Measurements from ENCODE around the gene NT5DC3.

NT5DC3 gene

DNA sequence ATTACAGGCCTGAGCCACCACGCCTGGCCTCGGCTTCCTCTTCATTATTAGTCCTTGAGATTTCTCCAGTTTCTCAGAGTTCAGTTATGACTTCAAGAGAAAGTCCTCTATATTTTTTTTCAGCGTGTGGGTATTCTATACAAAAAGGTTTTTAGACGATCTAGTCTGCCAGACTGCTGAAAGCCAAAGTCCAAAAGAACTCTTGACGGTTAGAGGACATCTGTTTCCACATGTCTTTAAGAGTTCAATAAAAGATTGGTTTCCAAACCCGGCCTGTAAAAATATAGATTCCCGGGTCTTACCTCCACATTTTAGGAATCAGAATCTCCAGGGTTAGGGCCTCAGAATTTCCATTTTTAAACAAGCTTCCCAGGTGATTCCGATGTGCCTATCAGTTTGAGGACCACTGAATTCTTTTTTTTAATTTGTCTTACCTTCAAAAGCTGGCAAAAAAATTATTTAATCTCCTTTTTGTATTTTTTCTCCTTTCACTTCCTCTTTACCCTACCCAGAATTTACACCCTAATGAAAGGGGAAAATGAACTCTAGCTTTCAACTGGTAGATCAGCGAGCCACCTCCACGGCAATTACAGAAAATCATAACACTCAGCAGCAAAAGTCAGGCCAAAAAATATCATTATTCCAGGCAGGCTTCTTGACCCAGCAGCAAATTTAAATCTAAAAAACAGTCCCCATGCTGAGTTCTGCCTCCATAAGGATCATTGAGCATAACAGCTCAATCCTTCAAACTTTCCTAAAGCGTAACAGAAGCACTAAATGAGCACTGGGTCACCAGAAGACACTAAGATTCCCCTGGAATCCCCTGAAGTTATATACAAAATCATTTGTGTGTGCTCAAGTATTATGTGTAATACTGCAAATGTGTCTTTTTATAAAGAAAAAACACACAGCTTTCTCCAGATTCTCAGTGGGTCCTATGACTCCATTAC is 8.7 kb downstream of the NT5DC3 start:
- no peak overlapping the region for H3K4me3 ChIP-seq (ENCODE audit: low read length)
- TF ChIP-seq ZNF274 (IDR thresholded peaks at IDR 0.05; ENCODE audit: low read depth, low read length): no peak

DNA sequence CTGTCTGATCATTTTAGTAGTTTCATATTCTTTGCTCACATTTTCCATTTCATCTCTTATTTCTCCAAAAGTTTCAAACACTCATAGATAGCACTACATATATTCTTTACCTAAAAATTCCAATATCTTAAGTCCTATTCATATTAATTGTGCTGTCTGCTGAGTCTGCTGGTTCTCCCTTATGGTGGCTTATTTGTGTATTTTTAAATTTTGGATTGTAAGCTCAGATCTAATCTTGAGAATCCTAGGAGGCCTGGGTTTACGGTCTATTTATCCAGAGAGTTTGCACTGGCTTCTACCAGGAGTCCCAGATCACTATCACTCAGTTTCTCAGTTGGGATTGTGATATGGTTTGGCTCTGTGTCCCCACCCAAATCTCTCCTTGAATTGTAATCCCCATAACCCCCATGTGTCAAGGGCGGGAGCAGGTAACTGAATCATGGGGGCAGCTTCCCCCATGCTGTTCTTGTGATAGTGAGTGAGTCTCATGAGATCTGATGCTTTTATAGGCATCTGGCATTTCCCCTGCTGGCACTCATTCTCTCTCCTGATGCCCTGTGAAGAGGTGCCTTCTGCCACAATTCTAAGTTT is 10.2 kb downstream of the NT5DC3 start:
- TF ChIP-seq ZNF274 (IDR thresholded peaks at IDR 0.05; ENCODE audit: low read depth, low read length): no peak
- H3K4me3 ChIP-seq (ENCODE audit: low read length): no peak overlapping the region

DNA sequence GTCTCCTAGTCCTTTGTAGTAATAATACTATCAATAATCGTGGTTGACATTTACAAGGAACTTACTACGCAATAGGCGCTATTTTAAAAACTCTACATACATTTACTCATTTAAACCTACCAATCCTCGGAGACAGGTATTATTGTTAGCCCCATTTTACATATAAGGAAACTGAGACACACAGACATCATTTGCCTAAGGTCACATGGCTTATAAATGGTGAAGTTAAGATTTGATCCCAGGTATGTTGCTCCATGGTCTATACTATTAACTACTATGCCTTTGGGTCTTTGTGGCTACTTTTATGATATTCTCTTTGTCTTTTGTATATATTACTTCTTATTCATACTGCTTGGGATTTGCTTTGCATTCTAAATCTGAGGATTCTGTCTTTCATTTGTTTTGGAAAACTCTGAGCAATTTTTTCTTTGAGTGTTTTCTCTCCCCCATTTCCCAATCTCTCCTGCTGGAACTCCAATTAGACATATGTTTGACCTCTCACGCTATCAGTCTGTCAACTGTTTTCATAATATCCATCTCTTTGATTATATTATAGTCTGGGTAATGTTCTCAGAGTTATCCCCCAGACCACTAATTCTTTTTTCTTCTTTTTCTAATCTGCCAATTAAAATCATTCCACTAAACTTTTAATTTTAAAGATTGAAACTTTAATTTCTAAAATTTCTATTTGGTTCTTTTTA is 10.9 kb downstream of the NT5DC3 start:
- TF ChIP-seq ZNF274 (IDR thresholded peaks at IDR 0.05; ENCODE audit: low read depth, low read length): no peak
- no peak overlapping the region for H3K4me3 ChIP-seq (ENCODE audit: low read length)

DNA sequence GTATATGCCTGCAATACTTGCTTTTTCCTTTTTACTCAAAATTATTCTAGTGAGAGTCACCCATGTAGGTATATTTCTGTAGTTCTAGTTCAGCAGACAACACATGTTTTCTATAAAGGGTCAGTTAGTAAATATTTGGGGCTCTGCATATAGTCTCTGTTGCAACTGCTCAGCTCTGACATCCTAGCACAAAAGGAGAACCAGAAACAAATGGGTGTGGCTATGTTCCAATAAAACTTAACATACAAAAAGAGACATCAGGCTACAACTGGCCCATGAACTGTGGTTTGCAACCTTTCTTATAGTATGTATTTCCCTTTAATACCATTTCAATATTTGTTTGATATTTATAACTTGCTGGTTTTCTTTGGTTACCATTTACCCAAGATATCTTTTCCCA is 11.9 kb downstream of the NT5DC3 start:
- H3K4me3 ChIP-seq (ENCODE audit: low read length): no peak overlapping the region
- TF ChIP-seq ZNF274 (IDR thresholded peaks at IDR 0.05; ENCODE audit: low read depth, low read length): no peak

GRCh38 chr12:103827911-103828391 is 13.1 kb downstream of the NT5DC3 start:
- no peak overlapping the region for H3K4me3 ChIP-seq (ENCODE audit: low read length)
- no peak for TF ChIP-seq ZNF274 (IDR thresholded peaks at IDR 0.05; ENCODE audit: low read depth, low read length)

DNA sequence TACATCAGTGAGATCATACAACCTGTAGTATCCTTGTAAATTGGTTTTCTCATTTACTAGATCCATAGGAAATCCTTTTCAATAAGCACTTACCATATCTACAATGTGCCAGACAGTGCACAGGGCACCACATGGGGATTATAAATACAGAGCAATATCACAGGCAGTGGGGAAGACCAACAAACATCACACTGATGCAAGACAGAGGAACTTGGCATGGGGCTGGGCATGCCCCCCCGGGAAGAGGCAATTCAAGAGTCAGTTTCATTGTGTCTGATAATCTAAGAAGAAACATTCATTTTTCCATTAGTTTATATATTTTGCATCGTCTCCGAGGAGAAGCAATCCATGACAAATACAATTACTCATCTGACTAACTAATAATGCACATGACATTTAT is 16.2 kb downstream of the NT5DC3 start:
- TF ChIP-seq ZNF274 (IDR thresholded peaks at IDR 0.05; ENCODE audit: low read depth, low read length): no peak

GRCh38 chr12:103824290-103824689 is 16.7 kb downstream of the NT5DC3 start:
- no peak for TF ChIP-seq ZNF274 (IDR thresholded peaks at IDR 0.05; ENCODE audit: low read depth, low read length)
- H3K4me3 ChIP-seq (ENCODE audit: low read length): no peak overlapping the region

More for the DNA sequence above, 16.2 kb downstream of the NT5DC3 start:
- H3K4me3 ChIP-seq (ENCODE audit: low read length): no peak overlapping the region

DNA sequence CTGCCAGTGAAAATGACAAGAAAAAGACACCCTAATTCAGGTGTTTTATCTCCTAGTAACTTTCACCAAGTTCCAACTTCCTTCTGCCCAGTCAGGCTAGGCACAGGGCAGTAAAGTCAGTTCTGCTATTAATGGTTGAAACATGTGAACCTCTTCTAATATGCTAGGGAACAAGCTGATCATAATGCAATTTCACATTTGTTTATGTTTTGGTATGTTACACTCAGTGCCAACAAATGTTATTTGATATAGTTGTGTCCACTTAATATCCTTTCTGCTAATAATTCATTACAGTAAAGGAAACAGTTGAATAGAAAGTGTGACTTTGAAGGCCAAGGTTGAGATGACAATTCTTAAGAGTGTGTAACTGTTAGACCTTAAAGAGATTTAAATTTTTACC is 17.2 kb downstream of the NT5DC3 start:
- no peak for TF ChIP-seq ZNF274 (IDR thresholded peaks at IDR 0.05; ENCODE audit: low read depth, low read length)
- H3K4me3 ChIP-seq (ENCODE audit: low read length): no peak overlapping the region

- TF ChIP-seq ZNF274 (IDR thresholded peaks at IDR 0.05; ENCODE audit: low read depth, low read length): no peak
These were observed 19.3 kb downstream of the NT5DC3 start for GRCh38 chr12:103821773-103822172.

DNA sequence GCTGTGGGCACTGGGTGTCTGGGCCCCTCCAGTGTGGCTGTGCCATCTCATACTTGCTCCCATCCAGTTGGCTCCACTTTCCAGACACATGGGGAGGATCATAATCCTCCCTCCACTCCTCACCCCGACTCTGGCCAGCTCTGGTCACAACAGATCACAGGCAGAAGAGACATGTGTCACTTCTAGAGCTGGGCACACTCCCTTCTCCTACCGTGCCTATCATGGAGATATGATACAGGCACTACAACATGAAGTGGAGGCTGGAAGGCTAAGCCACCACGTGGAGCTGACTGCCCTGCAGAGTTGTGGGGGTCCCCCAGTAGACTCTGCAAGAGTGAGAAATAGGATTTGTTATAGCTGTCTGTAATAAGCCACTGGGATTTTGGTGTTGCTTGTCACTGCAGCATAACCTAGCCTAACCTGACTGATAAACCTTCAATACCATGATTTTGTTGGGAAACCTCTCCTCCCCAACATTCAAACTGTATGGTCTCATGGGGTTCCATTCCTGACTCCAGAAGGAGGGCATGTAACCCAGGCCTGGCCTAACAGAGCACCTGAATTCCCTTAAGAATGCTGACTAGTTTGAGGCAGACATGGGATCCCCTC is 20.0 kb downstream of the NT5DC3 start:
- no peak overlapping the region for H3K4me3 ChIP-seq (ENCODE audit: low read length)

More at GRCh38 chr12:103821773-103822172, 19.3 kb downstream of the NT5DC3 start:
- H3K4me3 ChIP-seq (ENCODE audit: low read length): no peak overlapping the region

GRCh38 chr12:103820361-103820760 is 20.7 kb downstream of the NT5DC3 start:
- TF ChIP-seq ZNF274 (IDR thresholded peaks at IDR 0.05; ENCODE audit: low read depth, low read length): no peak
- H3K4me3 ChIP-seq (ENCODE audit: low read length): no peak overlapping the region

More for the DNA sequence above, 20.0 kb downstream of the NT5DC3 start:
- TF ChIP-seq ZNF274 (IDR thresholded peaks at IDR 0.05; ENCODE audit: low read depth, low read length): no peak

GRCh38 chr12:103819892-103820291 is 21.1 kb downstream of the NT5DC3 start:
- no peak overlapping the region for H3K4me3 ChIP-seq (ENCODE audit: low read length)
- no peak for TF ChIP-seq ZNF274 (IDR thresholded peaks at IDR 0.05; ENCODE audit: low read depth, low read length)

- no peak for TF ChIP-seq ZNF274 (IDR thresholded peaks at IDR 0.05; ENCODE audit: low read depth, low read length)
- no peak overlapping the region for H3K4me3 ChIP-seq (ENCODE audit: low read length)
These were observed 21.7 kb downstream of the NT5DC3 start for GRCh38 chr12:103819312-103819711.

- H3K4me3 ChIP-seq (ENCODE audit: low read length): no peak overlapping the region
- no peak for TF ChIP-seq ZNF274 (IDR thresholded peaks at IDR 0.05; ENCODE audit: low read depth, low read length)
These were observed 23.2 kb downstream of the NT5DC3 start for GRCh38 chr12:103817791-103818190.

Data from GM08714 (cell line).